Measurements from ENCODE around the gene TBL1Y. TPM values are rescaled to one million over a fixed set of nuclear protein-coding genes. Genes with fewer than 3 reads are reported as not detected.

Gene TBL1Y
- total RNA-seq, 2 experiments from 2014 or later, result 0.16 to 0.18 TPM

DNA sequence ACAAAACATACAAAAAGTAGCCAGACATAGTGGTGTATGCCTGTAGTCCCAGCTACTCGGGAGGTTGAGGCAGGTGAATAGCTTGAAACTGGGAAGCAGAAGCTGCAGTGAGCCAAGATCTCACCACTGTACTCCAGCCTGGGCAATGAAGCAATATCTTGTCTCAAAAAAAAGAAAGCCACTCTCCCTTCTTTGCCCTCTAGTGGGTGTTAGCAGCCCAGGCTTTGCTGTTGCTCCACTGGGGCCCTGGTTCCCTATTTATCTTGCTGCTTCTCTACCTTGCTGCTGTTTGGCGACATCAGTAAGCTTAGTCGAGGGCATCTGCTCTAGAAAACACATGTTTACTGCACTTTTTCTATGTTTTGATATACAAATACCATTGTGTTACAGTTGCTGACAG, 189.2 kb downstream of the TBL1Y start:
- H3K27ac Mint-ChIP-seq, result no peak overlapping the region
- ATAC-seq, result no peak
- H3K36me3 Mint-ChIP-seq (ENCODE audit: low read depth), result no peaks in the 10 kb centered on the region
- H3K27me3 Mint-ChIP-seq (ENCODE audit: low read depth), result no peaks in the 10 kb centered on the region
- H3K9me3 Mint-ChIP-seq (ENCODE audit: insufficient read depth), result no peaks in the 10 kb centered on the region
- H3K4me3 Mint-ChIP-seq, result no peak overlapping the region
- H3K4me1 Mint-ChIP-seq (ENCODE audit: low read depth), result peaks cover 18% of the 10 kb centered on the region
- DNase-seq, result peak; percentile 28
- POLR2A ChIA-PET, result no interaction called here
- CTCF ChIA-PET, result interaction anchor here (1.0 to 1.1 kb wide), 2 partner anchors 25 to 172 kb away, joined by 3 read pairs; no protein-coding TSS in a partner anchor

GRCh38 chrY:7102680-7103079, 192.2 kb downstream of the TBL1Y start:
- H3K36me3 Mint-ChIP-seq (ENCODE audit: low read depth), result no peaks in the 10 kb centered on the region

GRCh38 chrY:7107179-7107578, 196.7 kb downstream of the TBL1Y start:
- H3K4me3 Mint-ChIP-seq, result no peak overlapping the region
- H3K27ac Mint-ChIP-seq, result no peak overlapping the region
- H3K9me3 Mint-ChIP-seq (ENCODE audit: insufficient read depth), result no peaks in the 10 kb centered on the region
- CTCF ChIA-PET, result no interaction called here
- peaks cover 33% of the 10 kb centered on the region for H3K4me1 Mint-ChIP-seq (ENCODE audit: low read depth)
- no peaks in the 10 kb centered on the region for H3K27me3 Mint-ChIP-seq (ENCODE audit: low read depth)
- ATAC-seq (no peak), DNase-seq (no peak)
- H3K36me3 Mint-ChIP-seq (ENCODE audit: low read depth), result no peaks in the 10 kb centered on the region
- POLR2A ChIA-PET, result no interaction called here

More at GRCh38 chrY:7102680-7103079, 192.2 kb downstream of the TBL1Y start:
- Mint-ChIP-seq H3K9me3 (ENCODE audit: insufficient read depth) (no peaks in the 10 kb centered on the region), H3K27me3 (ENCODE audit: low read depth) (no peaks in the 10 kb centered on the region), H3K4me1 (ENCODE audit: low read depth) (peaks cover 36% of the 10 kb centered on the region), H3K4me3 (no peak overlapping the region), H3K27ac (peak overlapping the region; percentile 19)
- ATAC-seq (no peak), DNase-seq (no peak)
- ChIA-PET POLR2A (no interaction called here), CTCF (no interaction called here)

- no peaks in the 10 kb centered on the region for H3K36me3 Mint-ChIP-seq (ENCODE audit: low read depth)
- H3K4me1 Mint-ChIP-seq (ENCODE audit: low read depth), result peaks cover 23% of the 10 kb centered on the region
- H3K4me3 Mint-ChIP-seq, result no peak overlapping the region
- POLR2A ChIA-PET, result no interaction called here
- ATAC-seq (no peak), DNase-seq (no peak)
- CTCF ChIA-PET, result no interaction called here
- H3K9me3 Mint-ChIP-seq (ENCODE audit: insufficient read depth), result no peaks in the 10 kb centered on the region
- H3K27ac Mint-ChIP-seq, result peak overlapping the region; percentile 47
- H3K27me3 Mint-ChIP-seq (ENCODE audit: low read depth), result no peaks in the 10 kb centered on the region
Measured at GRCh38 chrY:7110086-7110485, 199.6 kb downstream of the TBL1Y start.

DNA sequence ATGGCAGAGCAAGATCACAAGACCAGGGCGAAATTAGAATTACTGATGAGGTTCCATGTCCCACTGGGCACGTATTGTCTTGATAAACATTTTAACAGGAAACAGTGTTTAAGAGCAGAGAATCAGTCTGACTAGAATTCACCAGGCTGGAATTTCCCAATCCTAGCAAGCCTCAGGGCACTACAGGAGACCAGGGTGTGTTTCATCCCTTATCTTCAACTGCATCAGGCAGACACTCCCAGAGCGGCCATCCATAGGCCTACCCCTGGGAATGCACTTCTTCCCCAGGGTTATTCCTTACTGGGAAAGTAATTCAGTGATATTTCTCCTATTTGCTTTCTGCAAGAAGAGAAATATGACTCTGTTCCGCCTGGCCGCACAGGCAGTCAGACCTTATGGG, 205.4 kb downstream of the TBL1Y start:
- H3K27ac Mint-ChIP-seq, result no peak overlapping the region
- H3K27me3 Mint-ChIP-seq (ENCODE audit: low read depth), result peaks cover 3% of the 10 kb centered on the region
- DNase-seq (no peak), ATAC-seq (no peak)
- CTCF ChIA-PET, result no interaction called here
- H3K4me1 Mint-ChIP-seq (ENCODE audit: low read depth), result no peaks in the 10 kb centered on the region
- POLR2A ChIA-PET, result no interaction called here
- H3K9me3 Mint-ChIP-seq (ENCODE audit: insufficient read depth), result no peaks in the 10 kb centered on the region
- no peaks in the 10 kb centered on the region for H3K36me3 Mint-ChIP-seq (ENCODE audit: low read depth)
- H3K4me3 Mint-ChIP-seq, result no peak overlapping the region

DNA sequence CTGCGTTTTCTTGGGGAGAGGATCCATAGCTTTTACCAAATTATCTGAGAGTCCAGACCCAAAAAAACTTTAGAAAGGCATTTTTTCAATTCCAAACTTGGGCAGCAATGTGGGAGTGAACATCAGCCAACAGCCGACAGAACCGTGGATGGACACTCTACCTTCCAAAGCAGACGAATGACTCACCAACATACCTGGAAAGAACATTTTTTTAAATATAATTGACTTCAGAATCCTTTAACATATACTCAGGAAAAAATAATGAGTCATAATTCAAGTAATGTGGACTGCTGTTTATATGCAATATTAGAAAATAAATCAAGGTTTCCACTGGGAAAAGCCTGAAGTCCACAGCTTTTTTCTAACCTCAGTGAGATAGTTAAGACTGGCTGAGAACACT, 211.7 kb downstream of the TBL1Y start:
- Mint-ChIP-seq H3K4me1 (ENCODE audit: low read depth) (no peaks in the 10 kb centered on the region), H3K36me3 (ENCODE audit: low read depth) (no peaks in the 10 kb centered on the region), H3K27ac (no peak overlapping the region), H3K4me3 (no peak overlapping the region), H3K27me3 (ENCODE audit: low read depth) (peaks cover 3% of the 10 kb centered on the region), H3K9me3 (ENCODE audit: insufficient read depth) (no peaks in the 10 kb centered on the region)
- DNase-seq (no peak), ATAC-seq (no peak)
- ChIA-PET CTCF (no interaction called here), POLR2A (no interaction called here)

GRCh38 chrY:7125136-7126056, 214.9 kb downstream of the TBL1Y start:
- H3K27ac Mint-ChIP-seq, result no peak overlapping the region
- no peak overlapping the region for H3K4me3 Mint-ChIP-seq
- POLR2A ChIA-PET, result no interaction called here
- H3K9me3 Mint-ChIP-seq (ENCODE audit: insufficient read depth), result no peaks in the 10 kb centered on the region
- ATAC-seq (no peak), DNase-seq (no peak)
- no peaks in the 10 kb centered on the region for H3K27me3 Mint-ChIP-seq (ENCODE audit: low read depth)
- CTCF ChIA-PET, result interaction anchor here (1.2 kb wide), 1 partner anchor 26 kb away, joined by 3 read pairs; no protein-coding TSS in a partner anchor
- H3K4me1 Mint-ChIP-seq (ENCODE audit: low read depth), result no peaks in the 10 kb centered on the region
- H3K36me3 Mint-ChIP-seq (ENCODE audit: low read depth), result no peaks in the 10 kb centered on the region

DNA sequence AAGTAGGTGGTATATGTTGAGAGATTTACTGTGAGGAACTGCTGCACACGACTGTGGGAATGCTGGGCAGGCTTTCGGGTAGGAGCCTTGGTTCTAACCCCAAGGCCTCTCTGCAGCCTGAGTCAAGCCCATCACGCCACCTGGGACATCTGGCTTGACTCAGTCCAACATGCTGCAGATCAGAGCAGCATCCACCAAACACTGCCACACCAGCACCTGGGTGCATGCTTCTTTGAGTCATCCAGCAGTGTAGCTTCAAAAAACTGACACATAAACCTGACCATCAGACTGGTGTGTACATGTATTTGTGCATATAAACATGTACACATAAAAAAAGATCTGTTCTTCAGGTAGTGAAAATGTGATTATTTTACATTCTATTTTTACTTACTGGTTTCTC, 217.7 kb downstream of the TBL1Y start:
- CTCF ChIA-PET, result no interaction called here
- no peak overlapping the region for H3K27ac Mint-ChIP-seq
- DNase-seq (no peak), ATAC-seq (no peak)
- H3K36me3 Mint-ChIP-seq (ENCODE audit: low read depth), result no peaks in the 10 kb centered on the region
- no peaks in the 10 kb centered on the region for H3K4me1 Mint-ChIP-seq (ENCODE audit: low read depth)
- POLR2A ChIA-PET, result no interaction called here
- peaks cover 7% of the 10 kb centered on the region for H3K27me3 Mint-ChIP-seq (ENCODE audit: low read depth)
- H3K9me3 Mint-ChIP-seq (ENCODE audit: insufficient read depth), result no peaks in the 10 kb centered on the region
- no peak overlapping the region for H3K4me3 Mint-ChIP-seq

Other genes starting within 250 kb of the TBL1Y start
- not detected for gene AMELY, start 1.1 kb downstream of the TBL1Y start, total RNA-seq